ENCODE results near the gene RTP3. TPM values are rescaled to one million over a fixed set of nuclear protein-coding genes. Genes with fewer than 3 reads are reported as not detected.
"Not testable (repeated sequence)": the region's sequence is repeated elsewhere in the genome, so short reads cannot be mapped to it uniquely, and the experiment has no call there.

Gene RTP3
- total RNA-seq, 2 donors from 2014 or later = not detected

GRCh38 chr3:46517016-46517783 lies 19.4 kb downstream of the RTP3 start:
- H3K9me3 ChIP-seq = no peaks in the 10 kb centered on the region
- H3K27me3 ChIP-seq = no peaks in the 10 kb centered on the region
- DNase-seq = no peak
- H3K9ac ChIP-seq (ENCODE audit: low read depth in 2 of 2, low read length in 2 of 2) = no peak overlapping the region
- no peak overlapping the region for H3K4me3 ChIP-seq
- intact Hi-C loops (cut with DNase I) = no loop called here
- no peaks in the 10 kb centered on the region for H3K4me1 ChIP-seq
- TF ChIP-seq CTCF (IDR thresholded peaks at IDR 0.05) = no peak
- no peak overlapping the region for H3K27ac ChIP-seq
- H3K36me3 ChIP-seq = no peaks in the 10 kb centered on the region

- Histone ChIP-seq H3K4me3 (no peak overlapping the region), H3K27ac (no peak overlapping the region), H3K9me3 (no peaks in the 10 kb centered on the region), H3K36me3 (no peaks in the 10 kb centered on the region), H3K9ac (ENCODE audit: low read depth in 2 of 2, low read length in 2 of 2) (no peak overlapping the region), H3K27me3 (no peaks in the 10 kb centered on the region), H3K4me1 (no peaks in the 10 kb centered on the region)
- intact Hi-C loops (cut with DNase I) = no loop called here
- no peak for TF ChIP-seq CTCF (IDR thresholded peaks at IDR 0.05)
- DNase-seq = no peak
Measured at GRCh38 chr3:46517784-46518181, 20.0 kb downstream of the RTP3 start.

- Histone ChIP-seq H3K27ac (no peak overlapping the region), H3K4me3 (no peak overlapping the region), H3K9ac (ENCODE audit: low read depth in 2 of 2, low read length in 2 of 2) (no peak overlapping the region), H3K9me3 (no peaks in the 10 kb centered on the region), H3K4me1 (no peaks in the 10 kb centered on the region), H3K36me3 (no peaks in the 10 kb centered on the region), H3K27me3 (no peaks in the 10 kb centered on the region)
- no peak for DNase-seq
- TF ChIP-seq CTCF (IDR thresholded peaks at IDR 0.05) = no peak
- intact Hi-C loops (cut with DNase I) = no loop called here
Measured at GRCh38 chr3:46519952-46520351, 22.2 kb downstream of the RTP3 start.

GRCh38 chr3:46520531-46520930 lies 22.8 kb downstream of the RTP3 start:
- H3K9ac ChIP-seq (ENCODE audit: low read depth in 2 of 2, low read length in 2 of 2) = no peak overlapping the region

GRCh38 chr3:46521096-46521495 lies 23.3 kb downstream of the RTP3 start:
- intact Hi-C loops (cut with DNase I) = no loop called here
- no peak overlapping the region for H3K4me3 ChIP-seq
- TF ChIP-seq CTCF (IDR thresholded peaks at IDR 0.05) = no peak
- no peaks in the 10 kb centered on the region for H3K27me3 ChIP-seq
- H3K27ac ChIP-seq = no peak overlapping the region
- H3K36me3 ChIP-seq = no peaks in the 10 kb centered on the region
- H3K9me3 ChIP-seq = no peaks in the 10 kb centered on the region
- no peaks in the 10 kb centered on the region for H3K4me1 ChIP-seq
- no peak overlapping the region for H3K9ac ChIP-seq (ENCODE audit: low read depth in 2 of 2, low read length in 2 of 2)
- no peak for DNase-seq

More at GRCh38 chr3:46520531-46520930, 22.8 kb downstream of the RTP3 start:
- Histone ChIP-seq H3K9me3 (no peaks in the 10 kb centered on the region), H3K27ac (no peak overlapping the region), H3K27me3 (no peaks in the 10 kb centered on the region), H3K4me3 (no peak overlapping the region), H3K36me3 (no peaks in the 10 kb centered on the region), H3K4me1 (no peaks in the 10 kb centered on the region)
- no peak for DNase-seq
- intact Hi-C loops (cut with DNase I) = no loop called here
- no peak for TF ChIP-seq CTCF (IDR thresholded peaks at IDR 0.05)

- H3K27me3 ChIP-seq; H3K9me3 ChIP-seq; H3K27ac ChIP-seq; H3K9ac ChIP-seq (ENCODE audit: low read depth in 2 of 2, low read length in 2 of 2); H3K4me3 ChIP-seq; H3K36me3 ChIP-seq; DNase-seq; intact Hi-C loops (cut with DNase I); H3K4me1 ChIP-seq: not testable (repeated sequence)
Measured at GRCh38 chr3:46522201-46522600, 24.4 kb downstream of the RTP3 start.

Measured in colonic mucosa (tissue), 4 donors.